Endodermal cell (in vitro differentiated cells): Measurements from ENCODE around the gene SMG6. TPM values are rescaled to one million over a fixed set of nuclear protein-coding genes. Genes with fewer than 3 reads are reported as not detected.

Source experiments
- DNase-seq: peaks from one replicate; pipeline ENCODE4 v3.0.0-alpha.2; 2017
- H3K27ac ChIP-seq: 2 replicates; pipeline ENCODE4 v1.5.1; 2013; ENCODE audit warnings: mild to moderate bottlenecking, low read depth, low read length, moderate library complexity
- H3K27me3 ChIP-seq: 2 replicates; pipeline ENCODE4 v1.6.1; 2013; ENCODE audit warnings: mild to moderate bottlenecking, low read length, moderate library complexity; ENCODE audit not compliant: insufficient read depth, control insufficient read depth, poor library complexity, severe bottlenecking
- H3K36me3 ChIP-seq: 2 replicates; pipeline ENCODE4 v1.7.0; 2013; ENCODE audit warnings: mild to moderate bottlenecking, low read length, moderate library complexity; ENCODE audit not compliant: control insufficient read depth, insufficient read depth
- H3K4me1 ChIP-seq: one replicate; pipeline ENCODE4 v1.7.0; 2013; ENCODE audit warnings: low read length; ENCODE audit not compliant: control insufficient read depth, insufficient read depth
- H3K4me3 ChIP-seq: 2 replicates; pipeline ENCODE4 v1.5.1; 2013; ENCODE audit warnings: mild to moderate bottlenecking, low read length, moderate library complexity
- H3K9ac ChIP-seq: 2 replicates; pipeline ENCODE4 v1.6.1; 2013; ENCODE audit warnings: mild to moderate bottlenecking, low read length, moderate library complexity; ENCODE audit not compliant: poor library complexity, severe bottlenecking; ENCODE audit errors: extremely low read depth
- H3K9me3 ChIP-seq: 2 replicates; pipeline ENCODE4 v1.6.1; 2013; ENCODE audit warnings: mild to moderate bottlenecking, low read length, moderate library complexity; ENCODE audit not compliant: control insufficient read depth
- H3K27ac Mint-ChIP-seq: 2 replicates; pipeline ENCODE4 v1.8.0; 2020; ENCODE audit warnings: mixed read lengths
- H3K27me3 Mint-ChIP-seq: 2 replicates; pipeline ENCODE4 v1.8.0; 2021; ENCODE audit warnings: mild to moderate bottlenecking, mixed read lengths; ENCODE audit not compliant: insufficient read depth
- H3K36me3 Mint-ChIP-seq: 2 replicates; pipeline ENCODE4 v1.8.0; 2020; ENCODE audit warnings: low read depth, mixed read lengths
- H3K4me1 Mint-ChIP-seq: 2 replicates; pipeline ENCODE4 v1.8.0; 2020; ENCODE audit warnings: mixed read lengths
- H3K4me3 Mint-ChIP-seq: 2 replicates; pipeline ENCODE4 v1.8.0; 2020; ENCODE audit warnings: mild to moderate bottlenecking, moderate library complexity, mixed read lengths
- H3K9me3 Mint-ChIP-seq: 2 replicates; pipeline ENCODE4 v1.8.0; 2020; ENCODE audit warnings: mild to moderate bottlenecking, mixed read lengths
- WGBS, 2 experiments: methylation state at CpG; one replicate each; pipeline versions ENCODE4 v1.1.5 to v1.1.7; 2013; ENCODE audit warnings: missing lambda C conversion rate in 2 of 2, mixed read lengths in 1 of 2; ENCODE audit not compliant: insufficient coverage in 1 of 2, insufficient read length in 1 of 2; 5-methylcytosine and 5-hydroxymethylcytosine counted together
- total RNA-seq, 2 donors: library from RNA; stranded (reverse); fragmentation: NEBNext Ultra II Directional in 1 of 2; extraction: Animal tissue kit (Norgen Biotek cat#: 25700) in 1 of 2; gene quantifications; 2 replicates in 1 of 2; 3 replicates in 1 of 2; pipeline ENCODE4 v1.2.1, GENCODE V29; 2021
- TF ChIP-seq, protein P1 (sequence below): fragments of 200-600 bp; sonication (generic); conservative IDR thresholded peaks from 2 replicates; pipeline ENCODE4 v1.5.0; 2021; ENCODE audit warnings: antibody characterized with exemption, mild to moderate bottlenecking

The SMG6 gene
- total RNA-seq, 2 donors from 2014 or later, result 44.3 to 56.7 TPM

DNA sequence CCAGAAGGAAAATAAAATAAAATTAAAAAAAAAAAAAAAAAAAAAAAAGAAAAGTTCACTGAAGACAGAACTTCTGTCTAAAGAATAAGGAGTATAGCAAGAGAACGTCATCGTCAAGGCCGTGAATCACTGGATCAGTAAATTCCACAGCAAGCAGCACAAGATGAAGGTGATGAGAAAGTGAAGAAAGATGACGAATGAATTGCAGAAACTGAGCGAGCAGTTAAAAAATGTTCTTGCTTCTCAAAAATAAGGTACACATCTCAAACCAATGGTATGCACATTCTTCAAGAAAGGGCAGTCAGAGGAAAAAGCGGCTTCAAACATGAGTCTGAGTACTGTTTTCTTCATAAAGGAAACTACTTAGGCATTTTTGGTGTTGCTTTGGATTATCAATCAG lies 104.7 kb downstream of the SMG6 start:
- Mint-ChIP-seq H3K4me1 (peaks cover 31% of the 10 kb centered on the region), H3K36me3 (peaks cover 27% of the 10 kb centered on the region), H3K4me3 (no peak overlapping the region), H3K9me3 (no peaks in the 10 kb centered on the region), H3K27ac (no peak overlapping the region), H3K27me3 (no peaks in the 10 kb centered on the region)
- H3K9ac ChIP-seq, result no peak overlapping the region
- no peak overlapping the region for H3K4me3 ChIP-seq
- TF ChIP-seq, protein P1, sequence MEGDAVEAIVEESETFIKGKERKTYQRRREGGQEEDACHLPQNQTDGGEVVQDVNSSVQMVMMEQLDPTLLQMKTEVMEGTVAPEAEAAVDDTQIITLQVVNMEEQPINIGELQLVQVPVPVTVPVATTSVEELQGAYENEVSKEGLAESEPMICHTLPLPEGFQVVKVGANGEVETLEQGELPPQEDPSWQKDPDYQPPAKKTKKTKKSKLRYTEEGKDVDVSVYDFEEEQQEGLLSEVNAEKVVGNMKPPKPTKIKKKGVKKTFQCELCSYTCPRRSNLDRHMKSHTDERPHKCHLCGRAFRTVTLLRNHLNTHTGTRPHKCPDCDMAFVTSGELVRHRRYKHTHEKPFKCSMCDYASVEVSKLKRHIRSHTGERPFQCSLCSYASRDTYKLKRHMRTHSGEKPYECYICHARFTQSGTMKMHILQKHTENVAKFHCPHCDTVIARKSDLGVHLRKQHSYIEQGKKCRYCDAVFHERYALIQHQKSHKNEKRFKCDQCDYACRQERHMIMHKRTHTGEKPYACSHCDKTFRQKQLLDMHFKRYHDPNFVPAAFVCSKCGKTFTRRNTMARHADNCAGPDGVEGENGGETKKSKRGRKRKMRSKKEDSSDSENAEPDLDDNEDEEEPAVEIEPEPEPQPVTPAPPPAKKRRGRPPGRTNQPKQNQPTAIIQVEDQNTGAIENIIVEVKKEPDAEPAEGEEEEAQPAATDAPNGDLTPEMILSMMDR, result no peak
- no peaks in the 10 kb centered on the region for H3K27me3 ChIP-seq
- H3K27ac ChIP-seq, result no peak overlapping the region
- no peak for DNase-seq
- peaks cover 7% of the 10 kb centered on the region for H3K4me1 ChIP-seq
- H3K36me3 ChIP-seq, result peaks cover 45% of the 10 kb centered on the region
- peaks cover 7% of the 10 kb centered on the region for H3K9me3 ChIP-seq
- 87 to 95% methylated on average over 6 of the region's 6 CpGs for WGBS, 2 experiments

DNA sequence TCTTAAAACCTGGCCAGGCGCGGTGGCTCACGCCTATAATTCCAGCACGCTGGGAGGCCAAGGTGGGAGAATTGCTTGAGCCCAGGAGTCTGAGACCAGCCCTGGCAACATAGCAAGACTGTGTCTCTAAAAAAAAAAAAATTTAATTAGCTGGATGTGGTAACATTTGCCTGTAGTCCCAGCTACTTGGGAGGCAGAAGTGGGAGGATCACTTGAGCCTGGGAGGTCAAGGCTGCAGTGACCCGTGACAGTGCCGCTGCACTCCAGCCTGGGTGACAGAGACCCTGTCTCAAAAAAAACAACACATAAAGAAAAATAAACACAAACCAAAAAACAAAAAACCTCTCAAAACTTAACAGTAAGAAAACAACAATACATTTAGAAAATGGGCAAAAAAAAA lies 106.3 kb downstream of the SMG6 start:
- H3K9me3 ChIP-seq, result peaks cover 7% of the 10 kb centered on the region
- no peak overlapping the region for H3K9ac ChIP-seq
- no peaks in the 10 kb centered on the region for H3K27me3 ChIP-seq
- 77 to 93% methylated on average over 5 to 6 of the region's 6 CpGs for WGBS, 2 experiments
- peaks cover 2% of the 10 kb centered on the region for H3K4me1 ChIP-seq
- H3K27ac ChIP-seq, result no peak overlapping the region
- TF ChIP-seq, protein P1, result no peak
- no peak overlapping the region for H3K4me3 ChIP-seq
- no peak overlapping the region for H3K4me3 Mint-ChIP-seq
- no peaks in the 10 kb centered on the region for H3K27me3 Mint-ChIP-seq
- no peaks in the 10 kb centered on the region for H3K9me3 Mint-ChIP-seq
- H3K36me3 ChIP-seq, result peaks cover 47% of the 10 kb centered on the region
- H3K4me1 Mint-ChIP-seq, result peaks cover 26% of the 10 kb centered on the region
- no peak overlapping the region for H3K27ac Mint-ChIP-seq
- no peak for DNase-seq
- H3K36me3 Mint-ChIP-seq, result peaks cover 38% of the 10 kb centered on the region

DNA sequence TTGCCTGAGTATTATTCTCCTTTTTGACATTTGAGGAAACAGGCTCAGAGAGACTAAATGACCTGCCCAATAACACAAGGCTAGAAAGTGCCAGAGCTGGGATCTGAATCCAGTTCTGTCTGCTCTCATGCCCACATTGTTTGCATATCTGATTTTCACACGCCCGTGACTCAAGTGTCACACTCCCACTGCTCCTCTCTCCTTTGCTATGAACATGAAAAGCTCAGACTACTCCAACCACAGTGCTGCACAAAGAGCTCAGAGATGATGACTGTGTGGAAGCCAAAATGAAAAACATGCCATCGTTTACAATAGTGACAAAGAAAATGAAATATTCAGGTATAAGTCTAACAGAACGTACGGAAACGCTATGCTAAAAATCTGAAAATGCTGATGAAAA lies 107.9 kb downstream of the SMG6 start:
- H3K4me1 Mint-ChIP-seq, result peaks cover 40% of the 10 kb centered on the region
- H3K4me3 ChIP-seq, result no peak overlapping the region
- H3K36me3 ChIP-seq, result peaks cover 54% of the 10 kb centered on the region
- H3K4me1 ChIP-seq, result peaks cover 14% of the 10 kb centered on the region
- 95 to 100% methylated on average over 4 to 6 of the region's 6 CpGs for WGBS, 2 experiments
- H3K9me3 ChIP-seq, result peaks cover 7% of the 10 kb centered on the region
- no peak overlapping the region for H3K9ac ChIP-seq
- H3K27me3 Mint-ChIP-seq, result no peaks in the 10 kb centered on the region
- H3K4me3 Mint-ChIP-seq, result no peak overlapping the region
- H3K27ac ChIP-seq, result no peak overlapping the region
- peaks cover 36% of the 10 kb centered on the region for H3K36me3 Mint-ChIP-seq
- H3K27ac Mint-ChIP-seq, result peak overlapping the region; percentile 7
- H3K27me3 ChIP-seq, result no peaks in the 10 kb centered on the region
- TF ChIP-seq, protein P1, result no peak
- no peaks in the 10 kb centered on the region for H3K9me3 Mint-ChIP-seq
- no peak for DNase-seq
